Uterus (tissue), 2 donors: ENCODE data around the gene ZC3H18.

Experiments
- CTCF ChIP-seq, 4 experiments: fragments of 200-600 bp in 2 of 4; fragments of 450-650 bp in 2 of 4; sonication (generic) in 2 of 4; IDR thresholded peaks; one replicate each; pipeline ENCODE4 v1.5.1; 2016 to 2019; ENCODE audit warnings: antibody characterized with exemption in 4 of 4, mild to moderate bottlenecking in 2 of 4, moderate library complexity in 1 of 4
- POLR2A ChIP-seq, 2 donors: fragments of 450-650 bp; IDR thresholded peaks; one replicate each; pipeline ENCODE4 v1.6.1; 2016; ENCODE audit warnings: antibody characterized with exemption in 2 of 2, mild to moderate bottlenecking in 1 of 2, moderate library complexity in 1 of 2

DNA sequence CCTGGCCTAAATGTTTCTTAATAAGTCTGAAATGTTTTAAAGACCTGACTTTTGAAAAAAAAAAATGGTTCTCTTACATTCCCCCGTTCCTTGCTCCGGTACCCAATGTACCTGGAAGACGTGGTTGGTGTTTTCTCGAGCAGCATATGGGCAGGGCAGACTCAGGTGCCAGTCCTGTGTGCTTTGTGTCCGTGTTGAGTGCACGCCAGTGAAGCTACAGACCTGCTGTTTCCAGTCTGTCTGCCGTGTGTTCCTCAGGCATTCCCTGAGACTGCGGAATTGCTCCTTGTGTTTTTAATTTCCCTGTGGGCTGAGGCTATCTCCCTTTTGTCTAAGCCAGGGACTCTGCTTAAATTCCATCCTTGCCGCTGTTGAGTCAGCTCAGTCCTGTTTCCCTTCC is 56.4 kb downstream of the ZC3H18 start:
- TF ChIP-seq POLR2A (IDR thresholded peaks at IDR 0.05) (no peak), CTCF (IDR thresholded peaks at IDR 0.05) (no peak)
